ENCODE measurements around the gene ROBO1. TPM values are rescaled to one million over a fixed set of nuclear protein-coding genes. Genes with fewer than 3 reads are reported as not detected.

Gene ROBO1
- total and polyA plus RNA-seq, 2 of the 8 experiments (the other 6 are each of a cell fraction or from before 2014, with no cell fraction given) = 51.4 to 91.0 TPM

- FAIRE-seq = no peak
- 89% methylated on average over 7 of the region's 7 CpGs; no CpG with 5 or more reads in 1 of the 2 experiments for WGBS, 2 experiments (ENCODE audit: extremely low coverage in 1 of 2, insufficient coverage in 1 of 2, insufficient read length in 1 of 2, insufficient replicate concordance in 2 of 2, low coverage in 1 of 2, low lambda C conversion rate in 2 of 2, missing lambda C conversion rate in 1 of 2)
- Histone ChIP-seq H3K14ac (ENCODE audit: insufficient read length) (no peak overlapping the region), H2BK5ac (ENCODE audit: low read depth, low read length) (no peak overlapping the region), H2BK120ac (replicated peaks; ENCODE audit: low read depth, low read length) (no peak overlapping the region), H3K79me2 (ENCODE audit: control insufficient read depth in 1 of 2, insufficient read depth in 2 of 2, low read length in 2 of 2) (no peaks in the 10 kb centered on the region), H3K36me3 (ENCODE audit: control insufficient read depth in 2 of 4, insufficient read depth in 4 of 4, low read length in 3 of 4) (no peaks in the 10 kb centered on the region), H2BK12ac (ENCODE audit: low read depth, low read length) (no peak overlapping the region), H3K4me1 (replicated peaks in 1 of 4; ENCODE audit: control insufficient read depth in 3 of 4, insufficient read depth in 4 of 4, low read length in 3 of 4) (no peaks in the 10 kb centered on the region), H3K4ac (replicated peaks; ENCODE audit: insufficient read length, low read depth, low read length) (no peak overlapping the region), H3K56ac (replicated peaks; ENCODE audit: insufficient read length, low read depth, low read length) (no peak overlapping the region), H3K9ac (replicated peaks in 1 of 4; ENCODE audit: extremely low read depth in 1 of 4, low read depth in 3 of 4, low read length in 3 of 4) (no peak overlapping the region), H3K9me3 (ENCODE audit: insufficient read depth in 2 of 2, low read depth in 1 of 2, low read length in 1 of 2) (no peaks in the 10 kb centered on the region), H4K8ac (ENCODE audit: extremely low read depth, insufficient read depth, low read length) (no peak overlapping the region), H2AFZ (ENCODE audit: low read length) (peak overlapping the region; percentile 4; the same call in 1 of the 2 replicates), H4K5ac (ENCODE audit: insufficient read length, low read depth, low read length) (no peak overlapping the region), H2BK15ac (ENCODE audit: low read length) (no peak overlapping the region), H3K27me3 (replicated peaks in 1 of 4; ENCODE audit: control insufficient read depth in 3 of 4, extremely low read depth in 1 of 4, insufficient read depth in 3 of 4, low read length in 3 of 4) (no peaks in the 10 kb centered on the region), H3K79me1 (ENCODE audit: low read depth, low read length) (no peaks in the 10 kb centered on the region), H2AK5ac (ENCODE audit: low read depth, low read length) (no peak overlapping the region), H4K91ac (replicated peaks; ENCODE audit: insufficient read length, low read length) (no peak overlapping the region), H3K4me3 (ENCODE audit: extremely low read depth in 1 of 4, insufficient read depth in 2 of 4, low read depth in 3 of 4, low read length in 4 of 4) (no peak overlapping the region), H2BK20ac (ENCODE audit: low read length) (no peak overlapping the region), H3K4me2 (ENCODE audit: insufficient read depth in 1 of 2, low read depth in 2 of 2, low read length in 2 of 2) (no peak overlapping the region), H4K20me1 (replicated peaks in 1 of 2; ENCODE audit: control insufficient read depth in 1 of 2, insufficient read depth in 2 of 2, low read length in 2 of 2) (no peaks in the 10 kb centered on the region), H3K18ac (ENCODE audit: extremely low read depth, low read length) (no peak overlapping the region), H3K23ac (ENCODE audit: insufficient read length) (no peak overlapping the region), H3K23me2 (ENCODE audit: low read depth, low read length) (no peaks in the 10 kb centered on the region), H3K27ac (ENCODE audit: low read depth, low read length) (no peak overlapping the region)
- POLR2A ChIA-PET (ENCODE audit: partially characterized antibody) = no interaction called here
- CTCF ChIA-PET (ENCODE audit: partially characterized antibody) = interaction anchor here (0.8 to 1.6 kb wide), 2 partner anchors 10 to 13 kb away, joined by 3 to 4 read pairs; no protein-coding TSS in a partner anchor
- TF ChIP-seq MAFK (IDR thresholded peaks at IDR 0.05; ENCODE audit: low read depth, low read length) = 0 out of 2 replicates have a peak, but pooled peaks have one; percentile 6
- no peak for TF ChIP-seq TCF12 (IDR thresholded peaks at IDR 0.05; ENCODE audit: low read depth, low read length)
- DNase-seq (ENCODE audit: low read depth in 1 of 2, low spot score in 2 of 2) = no peak
These were observed 348.8 kb downstream of the ROBO1 start for GRCh38 chr3:79418855-79419621.
